Measurements from ENCODE around the gene COLGALT1. TPM values are rescaled to one million over a fixed set of nuclear protein-coding genes. Genes with fewer than 3 reads are reported as not detected.
"Not testable (repeated sequence)": the region's sequence is repeated elsewhere in the genome, so short reads cannot be mapped to it uniquely, and the experiment has no call there.

Gene COLGALT1
- polyA plus RNA-seq, 2 of the 4 experiments (the other 2 are of a cell fraction), result 57.1 to 64.4 TPM

- TF ChIP-seq BCL3 (IDR thresholded peaks at IDR 0.05) (no peak), EHMT2 (IDR thresholded peaks at IDR 0.05; ENCODE audit: low read depth) (no peak), CBX2 (IDR thresholded peaks at IDR 0.05; ENCODE audit: borderline replicate concordance, low read depth) (no peak), HEYL (CRISPR knock-in tag; IDR thresholded peaks at IDR 0.05) (no peak), HOXB13 (CRISPR knock-in tag; IDR thresholded peaks at IDR 0.05; ENCODE audit: low read depth) (no peak), MAZ (IDR thresholded peaks at IDR 0.05; ENCODE audit: borderline replicate concordance, low read depth, low read length) (no peak)
- TF ChIP-seq, protein P1, sequence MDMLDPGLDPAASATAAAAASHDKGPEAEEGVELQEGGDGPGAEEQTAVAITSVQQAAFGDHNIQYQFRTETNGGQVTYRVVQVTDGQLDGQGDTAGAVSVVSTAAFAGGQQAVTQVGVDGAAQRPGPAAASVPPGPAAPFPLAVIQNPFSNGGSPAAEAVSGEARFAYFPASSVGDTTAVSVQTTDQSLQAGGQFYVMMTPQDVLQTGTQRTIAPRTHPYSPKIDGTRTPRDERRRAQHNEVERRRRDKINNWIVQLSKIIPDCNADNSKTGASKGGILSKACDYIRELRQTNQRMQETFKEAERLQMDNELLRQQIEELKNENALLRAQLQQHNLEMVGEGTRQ (IDR thresholded peaks at IDR 0.05), result no peak
- TF ChIP-seq, protein P2, sequence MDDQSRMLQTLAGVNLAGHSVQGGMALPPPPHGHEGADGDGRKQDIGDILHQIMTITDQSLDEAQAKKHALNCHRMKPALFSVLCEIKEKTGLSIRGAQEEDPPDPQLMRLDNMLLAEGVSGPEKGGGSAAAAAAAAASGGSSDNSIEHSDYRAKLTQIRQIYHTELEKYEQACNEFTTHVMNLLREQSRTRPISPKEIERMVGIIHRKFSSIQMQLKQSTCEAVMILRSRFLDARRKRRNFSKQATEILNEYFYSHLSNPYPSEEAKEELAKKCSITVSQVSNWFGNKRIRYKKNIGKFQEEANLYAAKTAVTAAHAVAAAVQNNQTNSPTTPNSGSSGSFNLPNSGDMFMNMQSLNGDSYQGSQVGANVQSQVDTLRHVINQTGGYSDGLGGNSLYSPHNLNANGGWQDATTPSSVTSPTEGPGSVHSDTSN (IDR thresholded peaks at IDR 0.05), result no peak
- no peak for FAIRE-seq
- Histone ChIP-seq H3K4me2 (no peak overlapping the region), H3K27ac (no peak overlapping the region), H3K4me3 (no peak overlapping the region), H3K4me1 (peaks cover 11% of the 10 kb centered on the region; the same call in 1 of the 3 replicates), H3K9me3 (no peaks in the 10 kb centered on the region)
- POLR2A ChIA-PET, result no interaction called here
- DNase-seq (ENCODE audit: low read depth in 1 of 2, low spot score in 1 of 2), result no peak
- CTCF ChIA-PET, result interaction anchor here (1.1 kb wide), 1 partner anchor 183 kb away, joined by 3 read pairs; no protein-coding TSS in a partner anchor
- no peak for ATAC-seq
- 73% methylated on average over 3 of the region's 3 CpGs for WGBS (ENCODE audit: missing lambda C conversion rate)
Observed at GRCh38 chr19:17584132-17584531, 28.7 kb downstream of the COLGALT1 start.

DNA sequence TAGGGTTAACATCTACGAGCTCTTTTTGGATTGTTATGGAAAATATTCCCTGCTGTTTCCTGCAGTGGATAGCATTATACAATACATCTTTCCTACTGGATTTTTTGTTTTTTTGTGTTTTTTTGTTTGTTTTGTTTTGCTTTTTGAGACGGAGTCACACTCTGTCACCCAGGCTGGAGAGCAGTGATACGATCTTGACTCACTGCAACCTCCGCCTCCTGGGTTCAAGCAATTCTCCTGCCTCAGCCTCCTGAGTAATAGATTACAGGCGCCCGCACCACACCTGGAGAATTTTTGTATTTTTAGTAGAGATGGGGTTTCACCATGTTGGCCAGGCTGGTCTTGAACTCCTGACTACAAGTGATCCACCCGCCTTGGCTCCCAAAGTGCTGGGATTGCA is 29.9 kb downstream of the COLGALT1 start:
- ATAC-seq; H3K27ac ChIP-seq; FAIRE-seq; H3K4me2 ChIP-seq; H3K4me1 ChIP-seq; H3K4me3 ChIP-seq; DNase-seq (ENCODE audit: low read depth in 1 of 2, low spot score in 1 of 2); H3K9me3 ChIP-seq; POLR2A ChIA-PET: not testable (repeated sequence)
- CTCF ChIA-PET, result interaction anchor here (0.8 to 1.0 kb wide), 2 partner anchors 9 to 21 kb away, joined by 3 read pairs; no protein-coding TSS in a partner anchor
- 70% methylated on average over 7 of the region's 7 CpGs for WGBS (ENCODE audit: missing lambda C conversion rate)

DNA sequence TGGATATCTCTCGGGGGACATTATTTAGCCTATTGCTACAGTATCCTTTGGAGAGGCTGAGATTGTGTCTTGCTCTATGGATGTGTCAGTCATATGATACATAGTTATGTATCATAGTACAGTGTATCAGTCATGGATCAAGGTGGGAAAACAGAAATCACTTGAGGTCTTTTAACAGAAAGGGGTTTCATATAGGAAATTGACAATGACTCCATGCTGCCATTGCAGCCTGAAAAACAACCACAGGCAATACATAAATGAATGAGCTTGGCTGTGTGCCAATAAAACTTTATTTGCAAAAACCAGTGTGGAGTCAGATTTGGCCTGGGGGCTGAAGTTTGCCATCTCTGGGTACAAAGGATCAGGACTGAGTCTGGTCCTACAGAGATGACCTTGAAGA is 35.4 kb downstream of the COLGALT1 start:
- POLR2A ChIA-PET, result no interaction called here

GRCh38 chr19:17594296-17594695 is 38.8 kb downstream of the COLGALT1 start:
- H3K4me2 ChIP-seq; FAIRE-seq; POLR2A ChIA-PET; ATAC-seq; H3K4me3 ChIP-seq; H3K27ac ChIP-seq; DNase-seq (ENCODE audit: low read depth in 1 of 2, low spot score in 1 of 2); H3K9me3 ChIP-seq; CTCF ChIA-PET; H3K4me1 ChIP-seq: not testable (repeated sequence)
- 68% methylated on average over 7 of the region's 7 CpGs for WGBS (ENCODE audit: missing lambda C conversion rate)

More for the DNA sequence above, 35.4 kb downstream of the COLGALT1 start:
- no peak overlapping the region for H3K4me2 ChIP-seq
- H3K4me3 ChIP-seq, result no peak overlapping the region
- no peak overlapping the region for H3K27ac ChIP-seq
- 100% methylated on average over 1 of the region's 1 CpG for WGBS (ENCODE audit: missing lambda C conversion rate)
- no peaks in the 10 kb centered on the region for H3K4me1 ChIP-seq
- TF ChIP-seq CBX8 (IDR thresholded peaks at IDR 0.05), result no peak
- TF ChIP-seq HDAC2 (IDR thresholded peaks at IDR 0.05), result no peak
- TF ChIP-seq ZFP36 (IDR thresholded peaks at IDR 0.05; ENCODE audit: borderline replicate concordance, partially characterized antibody), result no peak
- no peak for TF ChIP-seq SREBF2 (IDR thresholded peaks at IDR 0.05)
- ATAC-seq (no peak), FAIRE-seq (no peak), DNase-seq (ENCODE audit: low read depth in 1 of 2, low spot score in 1 of 2) (no peak)
- no peaks in the 10 kb centered on the region for H3K9me3 ChIP-seq
- CTCF ChIA-PET, result no interaction called here

- DNase-seq (ENCODE audit: low read depth in 1 of 2, low spot score in 1 of 2); H3K27ac ChIP-seq; H3K4me2 ChIP-seq; H3K4me3 ChIP-seq; H3K9me3 ChIP-seq; ATAC-seq; CTCF ChIA-PET; POLR2A ChIA-PET; H3K4me1 ChIP-seq; FAIRE-seq: not testable (repeated sequence)
- WGBS (ENCODE audit: missing lambda C conversion rate), result 87% methylated on average over 8 of the region's 8 CpGs
Observed at GRCh38 chr19:17598063-17598462, 42.6 kb downstream of the COLGALT1 start.
